H1 (cell line): Measurements from ENCODE around the gene TNFRSF8.

Experiments
- POLR2A ChIP-seq, 2 experiments: IDR thresholded peaks; 1 replicate in 1 of 2; 2 replicates in 1 of 2; pipeline ENCODE4 v1.6.1; 2011; ENCODE audit warnings: low read depth in 2 of 2, low read length in 2 of 2, mild to moderate bottlenecking in 2 of 2; ENCODE audit errors: control extremely low read depth in 1 of 2
- TF ChIP-seq, protein P1 (sequence below), 3 experiments: IDR thresholded peaks; 1 replicate in 2 of 3; 2 replicates in 1 of 3; pipeline versions ENCODE4 v1.5.1 to v1.6.1; 2011; ENCODE audit warnings: low read length in 3 of 3, mild to moderate bottlenecking in 3 of 3, inconsistent platforms in 2 of 3, low read depth in 1 of 3, moderate library complexity in 1 of 3; ENCODE audit not compliant: insufficient read depth in 1 of 3; ENCODE audit errors: control extremely low read depth in 1 of 3

DNA sequence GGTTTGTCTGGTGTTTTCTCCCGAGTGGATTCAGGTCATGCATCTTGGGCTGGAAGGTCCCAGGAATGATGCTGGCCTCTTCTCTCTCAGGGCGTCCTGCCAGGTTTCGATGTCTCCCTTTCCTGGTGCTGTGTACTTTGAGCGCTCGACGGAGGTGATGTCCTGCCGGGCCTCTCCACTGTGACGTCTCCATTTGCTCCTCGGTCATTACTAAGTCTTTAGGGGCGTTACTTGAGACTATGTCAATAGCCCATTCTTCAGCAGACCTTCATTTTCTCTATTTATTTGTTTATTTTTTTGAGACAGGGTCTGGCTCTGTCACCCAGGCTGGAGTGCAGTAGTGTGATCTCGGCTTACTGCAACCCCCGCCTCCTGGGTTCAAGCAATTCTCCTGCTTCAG lies 66.5 kb downstream of the TNFRSF8 start:
- TF ChIP-seq, protein P1, sequence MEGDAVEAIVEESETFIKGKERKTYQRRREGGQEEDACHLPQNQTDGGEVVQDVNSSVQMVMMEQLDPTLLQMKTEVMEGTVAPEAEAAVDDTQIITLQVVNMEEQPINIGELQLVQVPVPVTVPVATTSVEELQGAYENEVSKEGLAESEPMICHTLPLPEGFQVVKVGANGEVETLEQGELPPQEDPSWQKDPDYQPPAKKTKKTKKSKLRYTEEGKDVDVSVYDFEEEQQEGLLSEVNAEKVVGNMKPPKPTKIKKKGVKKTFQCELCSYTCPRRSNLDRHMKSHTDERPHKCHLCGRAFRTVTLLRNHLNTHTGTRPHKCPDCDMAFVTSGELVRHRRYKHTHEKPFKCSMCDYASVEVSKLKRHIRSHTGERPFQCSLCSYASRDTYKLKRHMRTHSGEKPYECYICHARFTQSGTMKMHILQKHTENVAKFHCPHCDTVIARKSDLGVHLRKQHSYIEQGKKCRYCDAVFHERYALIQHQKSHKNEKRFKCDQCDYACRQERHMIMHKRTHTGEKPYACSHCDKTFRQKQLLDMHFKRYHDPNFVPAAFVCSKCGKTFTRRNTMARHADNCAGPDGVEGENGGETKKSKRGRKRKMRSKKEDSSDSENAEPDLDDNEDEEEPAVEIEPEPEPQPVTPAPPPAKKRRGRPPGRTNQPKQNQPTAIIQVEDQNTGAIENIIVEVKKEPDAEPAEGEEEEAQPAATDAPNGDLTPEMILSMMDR (IDR thresholded peaks at IDR 0.05; ENCODE audit: control extremely low read depth in 1 of 3, insufficient read depth in 1 of 3, low read depth in 1 of 3, low read length in 3 of 3): no peak
- no peak for TF ChIP-seq POLR2A (IDR thresholded peaks at IDR 0.05; ENCODE audit: control extremely low read depth in 1 of 2, low read depth in 2 of 2, low read length in 2 of 2)
